ENCODE measurements around the gene CCKAR.

The CCKAR gene

GRCh38 chr4:26441771-26442170, 48.5 kb downstream of the CCKAR start:
- no peak for DNase-seq (ENCODE audit: extremely low spot score)
- ChIA-PET POLR2A (no interaction called here), CTCF (interaction anchor here (2.1 kb wide), 1 partner anchor 10 kb away, joined by 7 read pairs; no protein-coding TSS in a partner anchor)
- no peak for TF ChIP-seq CTCF (IDR thresholded peaks at IDR 0.05; ENCODE audit: control extremely low read depth, extremely low read depth, low read depth, missing control alignments)

DNA sequence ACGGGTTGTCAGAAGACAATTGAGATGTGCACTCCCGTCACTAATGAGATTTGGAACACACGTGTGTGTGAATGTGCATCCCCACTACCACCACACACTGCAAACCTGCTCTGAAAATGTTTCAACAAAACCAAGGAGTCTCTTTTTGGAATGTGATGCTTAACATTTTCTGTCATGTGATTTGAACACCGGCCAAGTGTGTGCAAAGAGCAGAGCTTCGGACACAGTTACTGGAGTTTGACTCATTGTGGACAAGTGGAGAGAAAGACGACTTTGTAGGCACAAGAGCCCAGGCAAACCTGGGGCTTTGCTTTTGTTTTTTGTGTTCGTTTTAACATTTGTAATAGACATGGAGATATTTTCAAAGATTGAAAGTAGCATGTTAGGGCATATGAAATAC, 49.2 kb downstream of the CCKAR start:
- ChIA-PET POLR2A (no interaction called here), CTCF (interaction anchor here (1.2 to 2.1 kb wide), 2 partner anchors 11 to 412 kb away, joined by 3 to 7 read pairs; no protein-coding TSS in a partner anchor)
- DNase-seq (ENCODE audit: extremely low spot score), result no peak
- no peak for TF ChIP-seq CTCF (IDR thresholded peaks at IDR 0.05; ENCODE audit: control extremely low read depth, extremely low read depth, low read depth, missing control alignments)

DNA sequence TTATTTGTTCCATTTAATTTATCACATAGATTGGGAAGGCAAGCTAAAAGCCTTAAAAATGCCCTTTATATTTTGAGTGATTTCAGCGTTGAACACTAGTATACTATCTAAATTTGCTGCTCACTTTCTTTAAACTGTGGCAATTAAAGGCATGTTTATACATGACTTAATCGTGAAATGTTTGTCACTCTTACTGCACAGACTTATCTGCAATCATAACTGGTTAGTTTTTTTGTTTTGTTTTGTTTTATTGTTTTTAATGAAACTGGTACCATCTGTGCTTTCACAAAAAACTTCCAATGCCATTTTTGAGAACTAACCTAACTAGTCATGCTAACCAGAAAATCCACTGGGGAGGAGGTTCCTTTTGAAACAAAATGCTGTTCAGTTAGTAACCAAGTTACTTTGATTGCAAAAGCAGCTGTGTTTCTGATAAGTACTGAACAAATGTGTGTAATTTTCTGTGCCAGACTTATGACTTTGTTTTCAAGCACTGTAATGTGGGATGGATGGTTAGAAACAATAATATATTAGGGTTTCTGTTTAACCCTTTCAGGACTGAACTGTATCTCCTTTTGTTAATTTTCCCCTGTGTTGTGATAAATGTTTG, 56.1 kb downstream of the CCKAR start:
- ChIA-PET CTCF (interaction anchor here (1.0 to 2.4 kb wide), 5 partner anchors 23 to 576 kb away, joined by 3 to 5 read pairs (median 3); no protein-coding TSS in a partner anchor), POLR2A (no interaction called here)
- no peak for DNase-seq (ENCODE audit: extremely low spot score)
- no peak for TF ChIP-seq CTCF (IDR thresholded peaks at IDR 0.05; ENCODE audit: control extremely low read depth, extremely low read depth, low read depth, missing control alignments)

- no peak for DNase-seq (ENCODE audit: extremely low spot score)
- TF ChIP-seq CTCF (IDR thresholded peaks at IDR 0.05; ENCODE audit: control extremely low read depth, extremely low read depth, low read depth, missing control alignments), result no peak
- POLR2A ChIA-PET, result no interaction called here
- CTCF ChIA-PET, result interaction anchor here (1.0 to 2.4 kb wide), 4 partner anchors 23 to 445 kb away, joined by 3 to 5 read pairs (median 4); no protein-coding TSS in a partner anchor
Measured at GRCh38 chr4:26433556-26433955, 56.7 kb downstream of the CCKAR start.

GRCh38 chr4:26432419-26432818, 57.9 kb downstream of the CCKAR start:
- no peak for DNase-seq (ENCODE audit: extremely low spot score)
- CTCF ChIA-PET, result interaction anchor here (1.7 kb wide), 1 partner anchor 22 kb away, joined by 4 read pairs; no protein-coding TSS in a partner anchor
- no peak for TF ChIP-seq CTCF (IDR thresholded peaks at IDR 0.05; ENCODE audit: control extremely low read depth, extremely low read depth, low read depth, missing control alignments)
- POLR2A ChIA-PET, result no interaction called here

DNA sequence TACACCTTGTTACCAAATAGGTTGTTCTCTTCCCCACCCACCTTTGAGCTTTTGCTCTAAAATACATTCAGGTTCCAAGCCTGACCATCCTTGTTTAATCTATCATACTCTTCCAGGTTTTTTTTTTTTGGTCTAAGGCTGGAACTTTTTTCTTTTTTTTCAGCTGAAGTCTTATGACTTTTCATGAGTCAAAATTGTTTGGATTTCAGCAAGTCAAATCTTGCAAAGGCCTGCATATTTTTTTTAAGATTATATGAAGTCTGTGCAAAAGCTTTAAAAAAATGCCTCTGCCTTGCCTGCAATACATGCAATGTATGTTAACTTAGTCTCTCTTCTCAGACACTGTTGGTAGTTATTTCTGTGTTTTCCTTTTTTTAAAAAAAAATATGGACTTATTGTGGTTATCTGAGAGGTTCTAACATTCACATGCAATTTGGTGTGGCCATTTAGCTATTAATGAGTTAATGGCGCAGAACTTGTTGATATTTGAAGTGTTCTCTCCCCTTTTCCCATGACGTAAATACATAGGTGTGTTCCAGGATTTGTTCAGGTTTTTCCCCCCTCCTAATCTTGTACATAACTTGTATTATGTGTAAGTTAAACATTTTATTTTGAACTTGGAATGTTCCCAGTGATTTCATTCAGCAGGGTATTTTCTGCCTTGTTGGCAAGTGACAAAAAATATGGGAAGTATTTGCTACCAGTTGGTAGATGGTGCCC, 58.7 kb downstream of the CCKAR start:
- ChIA-PET CTCF (no interaction called here), POLR2A (interaction anchor here (0.7 kb wide), 1 partner anchor 90 kb away, joined by 3 read pairs; no protein-coding TSS in a partner anchor)
- DNase-seq (ENCODE audit: extremely low spot score), result no peak
- TF ChIP-seq CTCF (IDR thresholded peaks at IDR 0.05; ENCODE audit: control extremely low read depth, extremely low read depth, low read depth, missing control alignments), result no peak

All from GM10248 (cell line).